A673 (cell line): ENCODE data around the gene INPP4B.

Experiments
- CTCF ChIP-seq: fragments of 300-800, 200-600 bp; sonication (generic); conservative IDR thresholded peaks from 2 replicates; pipeline ENCODE4 v1.5.1; 2017; ENCODE audit warnings: low read depth, mild to moderate bottlenecking, antibody characterized with exemption, low read length, moderate library complexity, mixed read lengths
- EZH2 ChIP-seq: fragments of 200-600 bp; sonication (generic); IDR thresholded peaks from 2 replicates; pipeline ENCODE4 v1.6.1; 2017; ENCODE audit warnings: borderline replicate concordance, low read depth, mild to moderate bottlenecking, mixed read lengths, antibody characterized with exemption, low read length; ENCODE audit not compliant: poor library complexity, severe bottlenecking

- TF ChIP-seq CTCF = no peak
- no peak for TF ChIP-seq EZH2
These were observed 580.2 kb downstream of the INPP4B start for GRCh38 chr4:142265946-142266345.
